ENCODE measurements around the gene CSTF1. TPM values are rescaled to one million over a fixed set of nuclear protein-coding genes. Genes with fewer than 3 reads are reported as not detected.

Gene CSTF1
- total and polyA plus RNA-seq, 2 donors (not counting 3 experiments of a cell fraction or from before 2014, with no cell fraction given): 39.6 to 49.3 TPM

GRCh38 chr20:56417402-56417801, 25.0 kb downstream of the CSTF1 start:
- no peak overlapping the region for H3K9ac ChIP-seq (replicated peaks; ENCODE audit: extremely low read depth, insufficient read depth, low read length)
- no peak for TF ChIP-seq MYC (IDR thresholded peaks at IDR 0.05; ENCODE audit: low read depth, low read length)
- no peak for TF ChIP-seq EZH2 (IDR thresholded peaks at IDR 0.05; ENCODE audit: borderline replicate concordance, low read depth, low read length, severe bottlenecking)
- no peak for TF ChIP-seq MAX (IDR thresholded peaks at IDR 0.05; ENCODE audit: insufficient read depth, insufficient read length)
- no peak for TF ChIP-seq POLR2A (IDR thresholded peaks at IDR 0.05; ENCODE audit: low read depth, low read length)
- TF ChIP-seq CTCF (IDR thresholded peaks at IDR 0.05; ENCODE audit: extremely low read depth in 1 of 2, insufficient read depth in 1 of 2, low read depth in 1 of 2, low read length in 2 of 2): no peak
- no peak for TF ChIP-seq JUN (IDR thresholded peaks at IDR 0.05; ENCODE audit: borderline replicate concordance, insufficient read depth, insufficient read length, low read depth)
- TF ChIP-seq POLR2AphosphoS5 (IDR thresholded peaks at IDR 0.05; ENCODE audit: insufficient read depth, low read depth, low read length): no peak
- no peak for TF ChIP-seq GATA2 (IDR thresholded peaks at IDR 0.05; ENCODE audit: insufficient read depth, insufficient read length, low read depth, low read length)
- TF ChIP-seq FOS (IDR thresholded peaks at IDR 0.05; ENCODE audit: borderline replicate concordance, insufficient read depth, low read length): no peak
- POLR2A ChIA-PET: no interaction called here
- peaks cover 32% of the 10 kb centered on the region for H3K4me1 ChIP-seq (ENCODE audit: control insufficient read depth, extremely low read depth, insufficient read depth, low read length)
- H3K9me1 ChIP-seq (replicated peaks; ENCODE audit: control insufficient read depth, extremely low read depth, insufficient read depth, low read length): no peaks in the 10 kb centered on the region
- CTCF ChIA-PET: interaction anchor here (1.6 kb wide), 1 partner anchor 21 kb away, joined by 4 read pairs; no protein-coding TSS in a partner anchor
- BruUV-seq (replicated peaks): no TSS peak
- no peaks in the 10 kb centered on the region for H3K9me3 ChIP-seq (replicated peaks; ENCODE audit: control insufficient read depth, insufficient read depth, low read length)
- no peak overlapping the region for H2AFZ ChIP-seq (ENCODE audit: low read depth, low read length)
- H3K36me3 ChIP-seq (ENCODE audit: control insufficient read depth in 2 of 2, extremely low read depth in 1 of 2, insufficient read depth in 2 of 2, low read length in 2 of 2): no peaks in the 10 kb centered on the region
- FAIRE-seq (no peak), DNase-seq (ENCODE audit: low read depth, low spot score) (no peak)
- intact Hi-C loops (cut with micrococcal nuclease): no loop called here
- no peaks in the 10 kb centered on the region for H3K79me2 ChIP-seq (ENCODE audit: control insufficient read depth, insufficient read depth, low read length)
- H3K27ac ChIP-seq (ENCODE audit: insufficient read depth, low read depth, low read length): no peak overlapping the region
- H3K4me2 ChIP-seq (ENCODE audit: insufficient read depth, low read length): no peak overlapping the region
- dilution Hi-C loops (cut with MboI; ENCODE audit: extremely low pct_ligation_motif_present, low sequenced_read_pairs): no loop called here
- no peak overlapping the region for H3K4me3 ChIP-seq (replicated peaks in 1 of 3; ENCODE audit: insufficient read depth in 1 of 3, low read depth in 1 of 3, low read length in 3 of 3)
- no peaks in the 10 kb centered on the region for H3K27me3 ChIP-seq (ENCODE audit: control insufficient read depth in 2 of 2, insufficient read depth in 2 of 2, low read length in 2 of 2)
- H4K20me1 ChIP-seq (replicated peaks; ENCODE audit: control insufficient read depth, extremely low read depth, insufficient read depth, low read length): no peaks in the 10 kb centered on the region
